Endometrial microvascular endothelial cells (primary cell): ENCODE results near the gene DCAF10. TPM values are rescaled to one million over a fixed set of nuclear protein-coding genes. Genes with fewer than 3 reads are reported as not detected.
"Not testable (repeated sequence)": the region's sequence is repeated elsewhere in the genome, so short reads cannot be mapped to it uniquely, and the experiment has no call there.

Experiments
- in situ Hi-C: cut with HindIII; loops from 2 replicates; pipeline ENCODE4 v1.10.0; 2017; ENCODE audit warnings: low sequenced_read_pairs, low pct_unique_long_range_greater_than_20kb; ENCODE audit errors: inconsistent ontology term
- total RNA-seq: library from RNA; depleted of rRNA; stranded (reverse); fragments of >200 nt; gene quantifications from one replicate; pipeline ENCODE4 v1.2.3, GENCODE V29; 2015; ENCODE audit errors: inconsistent ontology term

The DCAF10 gene
- total RNA-seq, 1 donor from 2014 or later = 10.8 TPM

DNA sequence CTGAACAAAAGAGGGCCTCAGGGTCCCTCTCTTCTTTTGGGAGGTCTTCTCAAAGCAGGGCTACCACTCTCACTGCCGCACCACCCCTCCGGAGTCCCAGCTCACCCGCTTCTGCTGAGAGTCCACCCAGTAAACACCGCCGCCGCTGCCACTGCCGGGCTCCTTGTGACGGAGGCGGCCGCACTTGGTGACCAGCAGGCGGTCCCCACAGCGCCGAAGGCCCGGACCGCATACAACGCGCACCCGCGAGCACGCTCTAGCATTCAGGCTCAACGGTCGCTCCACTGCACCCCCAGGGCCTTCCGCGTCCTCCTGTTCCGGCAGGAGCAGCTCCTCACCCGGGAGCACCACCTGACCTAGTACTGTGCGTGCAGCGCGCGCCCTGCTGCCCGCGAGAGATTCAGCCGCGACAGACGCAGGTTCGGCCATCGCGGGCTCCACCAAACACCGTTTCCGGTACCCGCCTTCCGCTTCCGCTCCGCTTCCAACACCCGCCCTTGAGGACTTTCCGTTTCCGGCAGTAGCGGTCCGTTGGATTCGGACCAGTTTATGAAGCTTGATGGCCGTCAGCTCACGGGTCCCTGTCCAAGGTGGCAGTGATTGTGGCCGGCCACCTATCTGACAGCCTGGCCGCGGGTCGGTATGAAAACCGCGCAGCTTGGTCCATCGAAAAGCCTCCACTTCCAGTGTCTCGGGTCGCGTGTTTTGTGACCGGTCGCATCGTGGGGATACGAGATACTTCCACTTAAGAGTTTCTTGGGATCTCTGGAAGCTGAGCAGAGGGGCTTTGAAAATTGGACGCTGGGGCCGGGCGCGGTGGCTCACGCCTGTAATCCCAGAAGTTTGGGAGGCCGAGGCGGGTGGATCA lies 15.7 kb upstream of the DCAF10 start, which contains the start of gene EXOSC3:
EXOSC3 (minus strand) TSS at position 449 of the 868 bp plus-strand sequence; CDS start at position 429, 20 bp downstream.
- in situ Hi-C loops = no loop called here

DNA sequence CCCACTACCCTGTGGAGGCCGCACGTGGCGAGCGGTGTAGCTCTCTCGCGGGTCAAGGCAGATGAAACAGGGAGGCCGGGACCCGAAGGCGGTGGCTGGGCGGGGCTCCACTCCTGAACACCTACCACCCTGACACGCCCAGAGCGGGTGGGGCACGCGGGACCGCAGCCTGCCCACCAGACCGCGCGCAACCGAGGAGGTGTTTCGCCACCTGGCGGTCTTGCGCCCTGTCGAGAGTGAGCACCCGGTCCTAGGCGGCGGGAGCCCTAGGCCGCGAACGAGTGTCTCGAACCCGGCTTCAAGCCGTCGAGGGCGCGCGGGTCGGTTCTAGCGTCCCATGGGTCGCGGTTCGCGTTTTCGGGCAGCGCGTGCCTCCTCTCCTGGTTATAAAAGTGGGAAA lies 13.5 kb upstream of the DCAF10 start:
- in situ Hi-C loops = no loop called here

GRCh38 chr9:37788332-37788731 lies 12.3 kb upstream of the DCAF10 start:
- in situ Hi-C loops = no loop called here

DNA sequence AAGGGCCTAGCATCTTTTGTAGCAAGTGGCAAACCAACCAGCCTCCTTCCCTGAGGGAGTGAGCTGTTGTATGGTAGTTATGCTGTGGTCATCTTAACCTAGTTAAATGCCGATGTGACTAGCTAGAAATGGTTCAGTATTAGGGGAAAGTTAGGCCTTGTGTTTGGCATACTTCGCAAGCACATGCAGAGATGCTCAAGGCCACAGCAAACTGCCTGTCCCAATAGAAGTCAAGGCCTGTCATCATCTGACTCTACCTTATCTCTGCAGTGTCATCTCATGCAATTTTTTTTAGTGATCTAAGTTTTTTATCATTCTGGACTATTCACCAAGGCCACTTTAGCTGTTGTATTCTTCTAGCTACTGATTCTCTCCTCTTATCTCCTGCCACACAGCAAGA lies 10.5 kb upstream of the DCAF10 start:
- in situ Hi-C loops = no loop called here

GRCh38 chr9:37792122-37792521 lies 8.5 kb upstream of the DCAF10 start:
- in situ Hi-C loops = no loop called here

DNA sequence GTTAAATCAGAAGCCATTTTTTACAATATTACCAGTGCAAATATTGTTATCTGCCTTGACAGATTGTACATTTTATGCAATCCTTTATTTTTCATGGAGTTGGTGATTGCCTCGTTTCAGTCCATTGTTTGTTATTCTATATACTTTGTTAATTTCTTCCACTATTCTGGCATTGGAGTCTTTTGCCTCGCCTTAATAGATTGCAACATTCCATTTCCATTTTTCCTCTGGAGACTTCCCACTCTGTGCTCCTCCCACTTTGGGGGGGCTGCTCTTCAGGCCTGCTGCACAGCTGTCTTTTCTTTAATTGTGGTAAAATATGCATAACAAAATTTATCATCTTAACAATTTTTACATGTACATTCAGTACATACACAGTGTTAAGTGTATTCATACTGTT lies 4.4 kb upstream of the DCAF10 start:
- in situ Hi-C loops = no loop called here

DNA sequence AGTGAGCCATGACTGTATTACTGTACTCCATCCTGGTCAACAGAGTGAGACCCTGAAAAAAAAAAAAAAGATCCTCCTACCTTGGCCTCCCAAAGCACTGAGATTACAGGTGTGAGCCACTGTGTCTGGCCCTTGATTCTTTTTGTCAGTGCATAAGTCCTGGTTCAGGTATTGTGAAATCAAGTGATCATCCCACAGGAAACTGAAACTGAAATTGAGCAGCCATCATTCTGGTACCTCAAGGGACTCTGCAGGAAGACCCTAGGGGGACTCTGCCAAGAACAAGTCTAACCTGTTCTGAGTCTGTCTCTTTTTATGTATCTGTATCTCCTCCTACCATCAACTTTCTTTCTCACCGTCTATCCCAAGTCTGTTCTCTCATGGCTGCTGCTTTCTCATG lies 1.9 kb upstream of the DCAF10 start:
- in situ Hi-C loops = no loop called here

DNA sequence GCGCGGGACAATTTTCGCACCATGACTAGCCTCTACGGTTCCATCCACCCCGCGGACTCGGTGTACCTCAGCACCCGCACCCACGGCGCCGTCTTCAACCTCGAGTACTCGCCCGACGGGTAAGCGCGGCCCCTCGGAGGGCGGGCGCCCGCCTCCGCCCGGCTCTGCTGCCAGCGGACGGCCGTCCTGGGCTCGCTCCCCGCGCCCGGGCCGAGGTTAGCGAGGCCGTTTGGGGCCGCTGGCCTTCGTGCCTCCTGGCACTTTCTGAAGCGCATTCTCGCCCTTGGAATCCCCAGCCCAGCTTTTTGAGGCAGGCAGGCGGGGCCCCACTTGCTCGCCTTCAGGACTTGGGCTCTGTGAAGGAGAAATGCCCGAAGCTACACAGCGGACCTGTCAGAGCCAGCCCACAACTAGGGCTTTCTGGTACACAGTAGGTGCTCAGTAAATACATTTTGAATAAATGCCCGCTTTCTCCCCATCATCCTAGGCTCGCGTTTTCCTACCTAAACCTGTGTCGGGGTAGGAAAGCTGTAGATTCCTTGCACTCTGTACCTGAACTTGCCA lies 772 bp downstream of the DCAF10 start:
- in situ Hi-C loops = no loop called here

DNA sequence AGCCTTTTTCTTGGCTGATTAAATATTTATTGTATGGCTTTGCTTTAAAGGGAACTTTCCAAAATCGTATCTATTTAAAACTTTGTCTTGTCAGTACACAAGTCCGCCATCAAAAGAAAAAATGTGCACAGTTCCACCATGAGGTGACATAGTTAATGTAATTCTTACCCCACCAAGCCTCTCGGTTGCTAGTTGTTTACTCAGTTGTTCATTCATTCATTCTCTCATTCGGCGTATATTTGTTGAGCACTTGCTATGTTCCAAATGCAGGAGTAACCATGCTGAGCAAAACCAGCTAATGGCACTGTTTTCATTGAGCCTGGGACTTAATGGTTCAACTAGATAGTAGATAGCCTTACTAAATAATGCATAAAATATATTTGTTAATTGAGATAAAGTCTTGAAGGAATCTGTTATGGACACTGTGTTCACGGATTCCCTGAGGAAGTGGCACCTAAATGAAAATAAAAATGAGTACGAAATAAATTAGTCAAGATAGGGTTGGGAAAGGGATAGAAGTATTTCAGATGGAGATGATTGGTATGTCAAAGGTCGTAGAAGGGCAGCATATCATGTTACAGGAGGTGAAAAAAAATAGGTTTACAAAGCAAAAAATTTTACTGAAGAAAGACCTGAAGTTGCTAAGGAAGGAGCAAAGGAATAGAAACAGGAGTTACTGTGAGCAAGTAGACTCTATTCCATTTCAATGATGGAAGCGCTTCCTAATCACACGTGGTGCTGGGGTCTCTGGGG lies 1.5 kb downstream of the DCAF10 start:
- in situ Hi-C loops = no loop called here

- in situ Hi-C loops = no loop called here
These were observed 5.7 kb downstream of the DCAF10 start for GRCh38 chr9:37806271-37806670.

DNA sequence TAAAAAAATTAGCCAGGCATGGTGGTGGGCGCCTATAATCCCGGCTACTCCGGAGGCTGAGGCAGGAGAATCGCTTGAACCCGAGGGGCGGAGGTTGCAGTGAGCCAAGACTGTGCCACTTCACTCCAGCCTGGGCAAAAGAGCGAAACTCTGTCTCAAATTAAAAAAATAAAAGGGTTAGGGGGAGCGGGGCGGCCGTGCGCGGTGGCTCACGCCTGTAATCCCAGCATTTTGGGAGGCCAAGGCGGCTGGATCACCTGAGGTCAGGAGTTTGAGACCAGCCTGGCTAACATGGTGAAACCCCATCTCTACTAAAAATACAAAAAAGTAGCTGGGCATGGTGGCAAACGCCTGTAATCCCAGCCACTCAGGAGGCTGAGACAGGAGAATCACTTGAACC lies 9.1 kb downstream of the DCAF10 start:
- in situ Hi-C loops = not testable (repeated sequence)

- in situ Hi-C loops = no loop called here
These were observed 11.4 kb downstream of the DCAF10 start for GRCh38 chr9:37811906-37812476.

DNA sequence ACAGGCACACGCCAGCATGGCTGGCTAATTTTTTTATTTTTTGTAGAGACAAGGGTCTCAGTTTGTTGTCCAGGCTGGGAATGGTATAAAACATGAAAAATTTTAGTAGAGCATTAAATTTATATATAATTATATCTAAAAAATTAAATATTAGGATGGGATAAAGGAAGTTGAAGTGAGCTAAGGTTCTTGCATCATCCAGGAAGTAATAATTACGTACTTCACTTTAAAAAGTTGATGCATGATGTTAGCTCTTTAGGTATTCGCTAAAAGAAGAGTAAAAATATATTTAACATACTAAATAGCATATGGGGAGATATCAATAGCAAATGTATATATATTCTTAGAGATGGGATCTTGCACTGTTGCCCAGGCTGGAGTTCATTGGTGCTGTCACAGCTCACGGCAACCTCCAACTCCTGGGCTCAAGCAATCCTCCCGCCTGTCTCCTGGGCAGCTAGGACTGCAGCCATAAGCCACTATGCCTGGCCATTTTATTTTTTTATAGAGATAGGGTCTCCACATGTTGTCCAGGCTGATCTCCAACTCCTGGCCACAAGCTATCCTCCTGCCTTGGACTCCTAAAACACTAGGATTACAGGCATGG lies 12.3 kb downstream of the DCAF10 start:
- in situ Hi-C loops = no loop called here

DNA sequence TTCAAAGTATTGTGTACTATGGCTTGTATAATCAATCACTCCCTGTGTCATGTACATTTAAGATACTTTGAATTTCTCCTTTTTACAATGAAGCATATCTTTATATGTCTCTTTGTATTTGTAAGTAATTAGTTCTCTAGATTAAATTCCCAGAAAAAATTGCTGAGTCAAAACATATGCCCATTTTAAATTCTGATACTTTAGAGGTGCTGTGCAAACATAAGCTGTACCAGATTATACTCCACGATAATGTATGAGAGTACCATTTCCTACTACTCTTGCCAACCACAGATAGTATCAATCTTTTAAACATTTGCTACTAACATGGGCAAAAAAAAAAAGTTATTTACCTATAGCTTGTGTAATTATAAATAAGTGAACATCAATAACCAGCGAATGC lies 18.3 kb downstream of the DCAF10 start:
- in situ Hi-C loops = no loop called here

GRCh38 chr9:37820142-37820541 lies 19.5 kb downstream of the DCAF10 start:
- in situ Hi-C loops = no loop called here

GRCh38 chr9:37825174-37825573 lies 24.6 kb downstream of the DCAF10 start:
- in situ Hi-C loops = not testable (repeated sequence)

DNA sequence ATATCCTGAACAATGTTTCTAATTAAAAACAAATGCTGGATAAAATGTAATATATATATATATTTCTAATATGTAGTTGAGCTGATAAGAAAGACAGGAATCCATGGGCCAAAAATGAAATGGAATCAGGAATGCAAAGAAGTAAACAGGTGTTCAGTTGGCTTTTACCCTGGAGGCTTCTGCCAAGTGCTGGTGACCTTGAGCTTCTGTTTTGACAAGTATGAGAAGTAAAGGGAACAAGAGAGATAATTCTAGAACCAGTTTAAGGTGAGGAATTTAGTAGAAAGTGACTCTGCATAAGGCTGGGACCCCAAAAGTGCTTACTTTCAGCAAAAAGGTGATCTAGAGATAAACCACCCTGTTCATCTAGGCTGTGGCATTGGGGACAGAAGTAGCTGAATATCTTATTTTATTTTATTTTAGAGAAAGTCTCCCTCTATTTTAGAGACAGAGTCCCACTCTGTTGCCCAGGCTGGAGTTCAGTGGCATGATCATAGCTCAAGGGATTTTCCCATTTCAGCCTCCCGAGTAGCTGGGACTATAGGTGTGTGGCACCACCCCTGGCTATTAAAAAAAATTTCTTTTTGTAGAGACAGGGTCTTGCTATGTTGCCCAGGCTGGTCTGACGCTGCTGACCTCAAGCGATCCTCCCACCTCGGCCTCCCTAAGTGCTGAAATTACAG lies 27.0 kb downstream of the DCAF10 start:
- in situ Hi-C loops = no loop called here

GRCh38 chr9:37835821-37836220 lies 35.2 kb downstream of the DCAF10 start:
- in situ Hi-C loops = no loop called here

DNA sequence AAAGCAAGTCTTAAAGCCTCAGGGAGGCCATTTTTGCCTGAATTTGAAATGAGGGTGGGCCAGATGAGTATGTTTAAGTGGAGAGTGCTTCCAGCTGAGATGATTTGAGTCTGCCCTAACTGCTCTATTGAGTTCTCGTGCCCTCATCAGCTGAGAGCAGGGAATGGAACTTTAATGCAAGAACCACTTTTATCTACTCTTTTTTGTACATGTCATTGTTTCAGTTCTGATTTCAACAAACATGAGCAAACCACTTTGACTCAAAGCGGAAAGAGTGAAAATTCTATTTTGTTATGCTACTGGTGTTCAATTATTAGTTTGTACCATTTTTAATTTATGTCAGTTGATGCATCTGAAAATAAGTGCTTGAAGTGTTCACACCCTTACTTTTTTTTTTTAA lies 35.8 kb downstream of the DCAF10 start:
- in situ Hi-C loops = no loop called here
